Measurements from ENCODE around the gene TULP4. TPM values are rescaled to one million over a fixed set of nuclear protein-coding genes. Genes with fewer than 3 reads are reported as not detected.

Gene TULP4
- total and polyA plus RNA-seq, 2 donors (not counting 1 experiment from before 2014, with no cell fraction given) = 16.8 to 88.2 TPM

- no peaks in the 10 kb centered on the region for H3K27me3 ChIP-seq (ENCODE audit: control insufficient read depth, insufficient read depth, low read length)
- no peak for TF ChIP-seq CTCF (conservative IDR thresholded peaks at IDR 0.05 in 1 of 2, IDR thresholded peaks at IDR 0.05 in 1 of 2; ENCODE audit: low read depth in 1 of 2, low read length in 2 of 2)
- TF ChIP-seq EZH2 (IDR thresholded peaks at IDR 0.05; ENCODE audit: low read length, missing control alignments) = no peak
- no peaks in the 10 kb centered on the region for H4K20me1 ChIP-seq (ENCODE audit: control insufficient read depth, extremely low read depth, insufficient read depth, low read length)
- H3K79me2 ChIP-seq (ENCODE audit: control insufficient read depth, insufficient read depth, low read length) = no peaks in the 10 kb centered on the region
- H3K4me1 ChIP-seq (ENCODE audit: control insufficient read depth, extremely low read depth, insufficient read depth, low read length) = no peaks in the 10 kb centered on the region
- H3K9ac ChIP-seq (ENCODE audit: insufficient read depth, low read length) = no peak overlapping the region
- H2AFZ ChIP-seq (ENCODE audit: low read length) = no peak overlapping the region
- H3K9me3 ChIP-seq (ENCODE audit: control insufficient read depth, insufficient read depth, low read depth, low read length) = no peaks in the 10 kb centered on the region
- H3K36me3 ChIP-seq (ENCODE audit: control insufficient read depth, insufficient read depth, low read length) = no peaks in the 10 kb centered on the region
- no peak overlapping the region for H3K27ac ChIP-seq (ENCODE audit: insufficient read depth, low read length)
- no peak overlapping the region for H3K4me3 ChIP-seq (replicated peaks in 1 of 4; ENCODE audit: control extremely low read depth in 1 of 4, insufficient read depth in 1 of 4, low read depth in 3 of 4, low read length in 4 of 4)
- no peak for DNase-seq (ENCODE audit: low read depth in 2 of 2)
- no peak overlapping the region for H3K4me2 ChIP-seq (ENCODE audit: extremely low read depth, insufficient read depth, low read length)
These were observed 75.3 kb downstream of the TULP4 start for GRCh38 chr6:158387578-158387977.

- H2AFZ ChIP-seq (ENCODE audit: low read length) = no peak overlapping the region
- H3K27me3 ChIP-seq (ENCODE audit: control insufficient read depth, insufficient read depth, low read length) = no peaks in the 10 kb centered on the region
- H3K9me3 ChIP-seq (ENCODE audit: control insufficient read depth, insufficient read depth, low read depth, low read length) = no peaks in the 10 kb centered on the region
- H3K4me3 ChIP-seq (replicated peaks in 1 of 4; ENCODE audit: control extremely low read depth in 1 of 4, insufficient read depth in 1 of 4, low read depth in 3 of 4, low read length in 4 of 4) = no peak overlapping the region
- H3K4me2 ChIP-seq (ENCODE audit: extremely low read depth, insufficient read depth, low read length) = no peak overlapping the region
- no peaks in the 10 kb centered on the region for H4K20me1 ChIP-seq (ENCODE audit: control insufficient read depth, extremely low read depth, insufficient read depth, low read length)
- no peak for DNase-seq (ENCODE audit: low read depth in 2 of 2)
- H3K9ac ChIP-seq (ENCODE audit: insufficient read depth, low read length) = no peak overlapping the region
- no peaks in the 10 kb centered on the region for H3K36me3 ChIP-seq (ENCODE audit: control insufficient read depth, insufficient read depth, low read length)
- no peak for TF ChIP-seq CTCF (conservative IDR thresholded peaks at IDR 0.05 in 1 of 2, IDR thresholded peaks at IDR 0.05 in 1 of 2; ENCODE audit: low read depth in 1 of 2, low read length in 2 of 2)
- no peak for TF ChIP-seq EZH2 (IDR thresholded peaks at IDR 0.05; ENCODE audit: low read length, missing control alignments)
- no peak overlapping the region for H3K27ac ChIP-seq (ENCODE audit: insufficient read depth, low read length)
- H3K79me2 ChIP-seq (ENCODE audit: control insufficient read depth, insufficient read depth, low read length) = no peaks in the 10 kb centered on the region
- H3K4me1 ChIP-seq (ENCODE audit: control insufficient read depth, extremely low read depth, insufficient read depth, low read length) = no peaks in the 10 kb centered on the region
These were observed 76.5 kb downstream of the TULP4 start for GRCh38 chr6:158388727-158389126.

- Histone ChIP-seq H3K27me3 (ENCODE audit: control insufficient read depth, insufficient read depth, low read length) (no peaks in the 10 kb centered on the region), H3K9me3 (ENCODE audit: control insufficient read depth, insufficient read depth, low read depth, low read length) (no peaks in the 10 kb centered on the region), H3K27ac (ENCODE audit: insufficient read depth, low read length) (no peak overlapping the region), H4K20me1 (ENCODE audit: control insufficient read depth, extremely low read depth, insufficient read depth, low read length) (no peaks in the 10 kb centered on the region), H3K79me2 (ENCODE audit: control insufficient read depth, insufficient read depth, low read length) (no peaks in the 10 kb centered on the region), H3K4me1 (ENCODE audit: control insufficient read depth, extremely low read depth, insufficient read depth, low read length) (no peaks in the 10 kb centered on the region), H3K4me2 (ENCODE audit: extremely low read depth, insufficient read depth, low read length) (no peak overlapping the region), H3K36me3 (ENCODE audit: control insufficient read depth, insufficient read depth, low read length) (no peaks in the 10 kb centered on the region), H3K4me3 (replicated peaks in 1 of 4; ENCODE audit: control extremely low read depth in 1 of 4, insufficient read depth in 1 of 4, low read depth in 3 of 4, low read length in 4 of 4) (no peak overlapping the region), H3K9ac (ENCODE audit: insufficient read depth, low read length) (no peak overlapping the region), H2AFZ (ENCODE audit: low read length) (no peak overlapping the region)
- no peak for DNase-seq (ENCODE audit: low read depth in 2 of 2)
- TF ChIP-seq CTCF (conservative IDR thresholded peaks at IDR 0.05 in 1 of 2, IDR thresholded peaks at IDR 0.05 in 1 of 2; ENCODE audit: low read depth in 1 of 2, low read length in 2 of 2) (no peak), EZH2 (IDR thresholded peaks at IDR 0.05; ENCODE audit: low read length, missing control alignments) (no peak)
These were observed 77.1 kb downstream of the TULP4 start for GRCh38 chr6:158389193-158389919.

Data from fibroblast of lung (primary cell).